Astrocyte (in vitro differentiated cells and primary cell): ENCODE data around the gene EHD4. TPM values are rescaled to one million over a fixed set of nuclear protein-coding genes. Genes with fewer than 3 reads are reported as not detected.
A peak's percentile ranks its signal among the peaks of the same experiment; 100 is the strongest.

Experiments
- DNase-seq: peaks from one replicate; pipeline ENCODE4 v3.0.0-alpha.2; 2010; ENCODE audit warnings: low read depth
- FAIRE-seq: peaks from 2 replicates; lab custom pipeline; 2011; peaks lifted over from hg19 to GRCh38; lab: Jason Lieb, UNC
- H2AFZ ChIP-seq: 2 replicates; pipeline ENCODE4 v1.6.0; 2012; ENCODE audit warnings: low read depth, low read length, inconsistent platforms
- H3K27ac ChIP-seq: 2 replicates; pipeline ENCODE4 v1.5.1; 2011; ENCODE audit warnings: low read depth, low read length, inconsistent platforms
- H3K27me3 ChIP-seq: 2 replicates; pipeline ENCODE4 v1.6.0; 2011; ENCODE audit warnings: low read length, inconsistent platforms; ENCODE audit not compliant: insufficient read depth
- H3K36me3 ChIP-seq: 2 replicates; pipeline ENCODE4 v1.5.1; 2011; ENCODE audit warnings: low read length, inconsistent platforms; ENCODE audit not compliant: insufficient read depth
- H3K4me1 ChIP-seq: 2 replicates; pipeline ENCODE4 v1.5.1; 2011; ENCODE audit warnings: low read length, inconsistent platforms; ENCODE audit not compliant: insufficient read depth
- H3K4me2 ChIP-seq: 2 replicates; pipeline ENCODE4 v1.6.0; 2012; ENCODE audit warnings: low read length, inconsistent platforms
- H3K4me3 ChIP-seq: 2 replicates; pipeline ENCODE4 v1.5.1; 2011; ENCODE audit warnings: low read depth, mild to moderate bottlenecking, low read length, inconsistent platforms; ENCODE audit not compliant: insufficient read depth
- H3K79me2 ChIP-seq: 2 replicates; pipeline ENCODE4 v1.6.0; 2012; ENCODE audit warnings: mild to moderate bottlenecking, low read length, inconsistent platforms; ENCODE audit not compliant: insufficient read depth
- H3K9ac ChIP-seq: 2 replicates; pipeline ENCODE4 v1.6.0; 2012; ENCODE audit warnings: mild to moderate bottlenecking, low read length, inconsistent platforms
- H3K9me3 ChIP-seq: 2 replicates; pipeline ENCODE4 v1.5.1; 2012; ENCODE audit warnings: low read depth, mild to moderate bottlenecking, low read length, inconsistent platforms; ENCODE audit not compliant: insufficient read depth
- H4K20me1 ChIP-seq: 2 replicates; pipeline ENCODE4 v1.6.0; 2012; ENCODE audit warnings: low read length, inconsistent platforms; ENCODE audit not compliant: insufficient read depth
- H3K27ac Mint-ChIP-seq: one replicate; pipeline ENCODE4 v1.8.0; 2021; ENCODE audit warnings: mild to moderate bottlenecking, mixed read lengths; ENCODE audit not compliant: unreplicated experiment
- H3K27me3 Mint-ChIP-seq: one replicate; pipeline ENCODE4 v1.8.0; 2021; ENCODE audit warnings: low read depth, mixed read lengths; ENCODE audit not compliant: unreplicated experiment
- H3K36me3 Mint-ChIP-seq: one replicate; pipeline ENCODE4 v1.8.0; 2021; ENCODE audit warnings: low read depth, mixed read lengths; ENCODE audit not compliant: unreplicated experiment
- H3K4me1 Mint-ChIP-seq: one replicate; pipeline ENCODE4 v1.8.0; 2021; ENCODE audit warnings: low read depth, mixed read lengths; ENCODE audit not compliant: unreplicated experiment
- H3K4me3 Mint-ChIP-seq: one replicate; pipeline ENCODE4 v1.8.0; 2021; ENCODE audit warnings: mild to moderate bottlenecking, moderate library complexity, mixed read lengths; ENCODE audit not compliant: unreplicated experiment
- H3K9me3 Mint-ChIP-seq: one replicate; pipeline ENCODE4 v1.8.0; 2021; ENCODE audit warnings: mild to moderate bottlenecking, mixed read lengths; ENCODE audit not compliant: unreplicated experiment
- EZH2 ChIP-seq: IDR thresholded peaks from 2 replicates; pipeline ENCODE4 v1.6.1; 2012; ENCODE audit warnings: mild to moderate bottlenecking, low read length, inconsistent platforms; ENCODE audit not compliant: insufficient read depth
- total RNA-seq: library from RNA; stranded (reverse); gene quantifications from 2 replicates; pipeline ENCODE4 v1.2.1, GENCODE V29; 2021
- TF ChIP-seq, protein P1 (sequence below): IDR thresholded peaks from 2 replicates; pipeline ENCODE4 v1.5.1; 2011; ENCODE audit warnings: low read depth, mild to moderate bottlenecking, inconsistent platforms, low read length, moderate library complexity; ENCODE audit not compliant: insufficient read depth

The EHD4 gene
- total RNA-seq, 1 donor from 2014 or later = 46.4 TPM

DNA sequence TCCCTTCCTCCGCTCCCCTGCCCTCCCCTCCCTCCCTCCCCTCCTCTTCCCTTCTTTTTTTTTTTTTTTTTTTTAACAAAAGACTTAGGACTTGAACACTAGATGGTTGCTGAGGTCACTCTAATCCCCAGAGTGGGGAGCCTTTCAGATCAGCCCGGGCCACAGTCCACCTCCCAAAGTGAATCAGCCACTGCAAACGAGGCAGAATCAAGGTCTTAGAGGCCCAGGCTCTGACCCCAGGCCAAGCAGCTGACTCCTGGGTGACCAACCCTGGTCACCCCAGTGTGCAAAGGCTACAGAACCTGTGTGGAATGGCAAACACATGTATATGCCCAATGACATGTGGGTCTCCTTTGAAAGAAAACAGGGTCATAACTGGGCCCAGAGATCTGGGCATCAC is 18.3 kb upstream of the EHD4 start:
- H3K9ac ChIP-seq = no peak overlapping the region
- peaks cover 8% of the 10 kb centered on the region for H3K27me3 ChIP-seq
- H3K4me2 ChIP-seq = no peak overlapping the region
- FAIRE-seq = no peak
- H3K9me3 Mint-ChIP-seq = no peaks in the 10 kb centered on the region
- H3K4me1 ChIP-seq = no peaks in the 10 kb centered on the region
- H3K4me3 ChIP-seq = no peak overlapping the region
- no peak for TF ChIP-seq EZH2
- TF ChIP-seq, protein P1, sequence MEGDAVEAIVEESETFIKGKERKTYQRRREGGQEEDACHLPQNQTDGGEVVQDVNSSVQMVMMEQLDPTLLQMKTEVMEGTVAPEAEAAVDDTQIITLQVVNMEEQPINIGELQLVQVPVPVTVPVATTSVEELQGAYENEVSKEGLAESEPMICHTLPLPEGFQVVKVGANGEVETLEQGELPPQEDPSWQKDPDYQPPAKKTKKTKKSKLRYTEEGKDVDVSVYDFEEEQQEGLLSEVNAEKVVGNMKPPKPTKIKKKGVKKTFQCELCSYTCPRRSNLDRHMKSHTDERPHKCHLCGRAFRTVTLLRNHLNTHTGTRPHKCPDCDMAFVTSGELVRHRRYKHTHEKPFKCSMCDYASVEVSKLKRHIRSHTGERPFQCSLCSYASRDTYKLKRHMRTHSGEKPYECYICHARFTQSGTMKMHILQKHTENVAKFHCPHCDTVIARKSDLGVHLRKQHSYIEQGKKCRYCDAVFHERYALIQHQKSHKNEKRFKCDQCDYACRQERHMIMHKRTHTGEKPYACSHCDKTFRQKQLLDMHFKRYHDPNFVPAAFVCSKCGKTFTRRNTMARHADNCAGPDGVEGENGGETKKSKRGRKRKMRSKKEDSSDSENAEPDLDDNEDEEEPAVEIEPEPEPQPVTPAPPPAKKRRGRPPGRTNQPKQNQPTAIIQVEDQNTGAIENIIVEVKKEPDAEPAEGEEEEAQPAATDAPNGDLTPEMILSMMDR = no peak
- peaks cover 2% of the 10 kb centered on the region for H3K4me1 Mint-ChIP-seq
- no peaks in the 10 kb centered on the region for H4K20me1 ChIP-seq
- no peak overlapping the region for H3K27ac ChIP-seq
- no peaks in the 10 kb centered on the region for H3K9me3 ChIP-seq
- no peak for DNase-seq
- H3K36me3 ChIP-seq = no peaks in the 10 kb centered on the region
- H3K27me3 Mint-ChIP-seq = peaks cover 42% of the 10 kb centered on the region
- H3K27ac Mint-ChIP-seq = no peak overlapping the region
- H3K4me3 Mint-ChIP-seq = no peak overlapping the region
- H3K36me3 Mint-ChIP-seq = peaks cover 2% of the 10 kb centered on the region
- no peak overlapping the region for H2AFZ ChIP-seq
- H3K79me2 ChIP-seq = no peaks in the 10 kb centered on the region

DNA sequence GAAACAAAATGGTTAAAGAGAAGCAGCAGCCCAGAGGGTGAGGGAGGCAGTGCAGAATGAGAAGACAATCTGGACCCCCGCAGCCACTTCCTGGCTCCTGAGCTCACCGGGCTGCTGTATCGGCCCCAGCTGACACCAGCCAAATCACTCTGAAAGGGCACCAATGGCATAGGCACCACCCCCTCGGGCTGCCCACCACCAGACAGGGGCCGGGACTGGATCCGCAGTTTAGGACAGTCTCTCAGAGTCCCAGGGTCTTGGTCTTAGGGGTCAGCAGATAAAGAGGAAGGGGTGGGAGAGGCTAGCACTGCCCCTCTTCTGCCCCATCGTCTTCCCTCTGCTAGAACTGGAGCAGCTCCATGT is 17.9 kb upstream of the EHD4 start:
- Mint-ChIP-seq H3K27me3 (peaks cover 43% of the 10 kb centered on the region), H3K4me1 (peaks cover 2% of the 10 kb centered on the region), H3K9me3 (no peaks in the 10 kb centered on the region), H3K4me3 (no peak overlapping the region), H3K27ac (no peak overlapping the region), H3K36me3 (peaks cover 2% of the 10 kb centered on the region)
- no peaks in the 10 kb centered on the region for H3K79me2 ChIP-seq
- no peak overlapping the region for H3K27ac ChIP-seq
- TF ChIP-seq EZH2 = no peak
- TF ChIP-seq, protein P1 = no peak
- H3K9me3 ChIP-seq = no peaks in the 10 kb centered on the region
- FAIRE-seq = no peak
- H2AFZ ChIP-seq = no peak overlapping the region
- H3K4me3 ChIP-seq = no peak overlapping the region
- H3K9ac ChIP-seq = no peak overlapping the region
- H3K36me3 ChIP-seq = no peaks in the 10 kb centered on the region
- DNase-seq = no peak
- no peaks in the 10 kb centered on the region for H3K4me1 ChIP-seq
- no peak overlapping the region for H3K4me2 ChIP-seq
- H3K27me3 ChIP-seq = peaks cover 8% of the 10 kb centered on the region
- H4K20me1 ChIP-seq = no peaks in the 10 kb centered on the region

DNA sequence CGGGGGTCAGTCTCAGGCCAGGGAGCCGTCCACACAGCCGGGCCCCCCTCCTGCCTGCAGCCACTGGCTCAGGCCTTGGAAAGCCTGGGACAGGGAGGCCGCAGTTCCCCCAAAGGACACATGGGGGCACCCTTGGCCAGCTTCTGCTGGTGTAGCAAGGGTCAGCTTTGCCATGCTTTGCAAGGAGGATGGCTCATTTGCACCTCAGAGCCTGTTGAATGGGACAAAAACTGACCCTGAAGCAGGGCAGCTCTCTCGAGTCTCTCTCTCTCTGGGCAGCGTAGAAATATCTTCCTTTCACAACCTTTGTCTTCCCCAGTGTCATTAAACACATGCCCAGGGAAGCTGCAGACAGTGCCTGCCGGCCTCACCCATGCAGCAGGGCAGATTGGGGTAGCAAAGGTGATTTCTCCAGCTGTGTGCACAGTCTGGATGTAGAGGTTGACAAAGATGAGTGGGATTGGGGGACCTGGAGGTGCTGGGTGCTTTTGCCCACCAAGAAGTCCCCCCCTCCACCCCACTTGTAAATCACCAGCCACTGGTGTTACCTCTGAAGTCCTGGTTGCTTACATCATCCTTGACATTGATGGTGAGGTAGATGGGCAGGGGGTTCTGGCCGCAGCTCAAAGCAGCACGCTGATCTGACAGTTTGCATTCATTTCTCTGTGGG is 17.4 kb upstream of the EHD4 start:
- H3K36me3 ChIP-seq = no peaks in the 10 kb centered on the region
- Mint-ChIP-seq H3K36me3 (peaks cover 2% of the 10 kb centered on the region), H3K4me3 (no peak overlapping the region), H3K27me3 (peaks cover 42% of the 10 kb centered on the region), H3K4me1 (peaks cover 2% of the 10 kb centered on the region), H3K27ac (no peak overlapping the region), H3K9me3 (no peaks in the 10 kb centered on the region)
- H3K27ac ChIP-seq = no peak overlapping the region
- no peaks in the 10 kb centered on the region for H4K20me1 ChIP-seq
- H3K27me3 ChIP-seq = peaks cover 8% of the 10 kb centered on the region
- peak; percentile 52 for FAIRE-seq
- DNase-seq = peak; percentile 21
- no peaks in the 10 kb centered on the region for H3K79me2 ChIP-seq
- H3K4me2 ChIP-seq = no peak overlapping the region
- no peaks in the 10 kb centered on the region for H3K4me1 ChIP-seq
- peak overlapping the region; percentile 32 for H2AFZ ChIP-seq
- H3K9me3 ChIP-seq = no peaks in the 10 kb centered on the region
- H3K4me3 ChIP-seq = no peak overlapping the region
- no peak overlapping the region for H3K9ac ChIP-seq
- TF ChIP-seq, protein P1 = peak; percentile 85
- no peak for TF ChIP-seq EZH2
